GM13977 (cell line): ENCODE measurements around the gene MET.
"Not testable (repeated sequence)": the region's sequence is repeated elsewhere in the genome, so short reads cannot be mapped to it uniquely, and the experiment has no call there.

Experiments used
- DNase-seq: peaks from one replicate; pipeline ENCODE4 v3.0.0; 2012; ENCODE audit warnings: low spot score
- CTCF ChIP-seq: IDR thresholded peaks from 2 replicates; pipeline ENCODE4 v1.5.1; 2012; ENCODE audit warnings: mild to moderate bottlenecking, control low read depth; ENCODE audit not compliant: insufficient read depth; ENCODE audit errors: extremely low read depth, missing control alignments
- in situ Hi-C: fragments of 300-500 bp; cut with MboI; formaldehyde crosslinking; loops from one replicate; pipeline ENCODE4 v1.12.0; 2022; ENCODE audit warnings: low sequenced_read_pairs, low pct_unique_long_range_greater_than_20kb, mixed read lengths, inconsistent platforms; ENCODE audit not compliant: unreplicated experiment

The MET gene

GRCh38 chr7:116741625-116742316 is 69.8 kb downstream of the MET start:
- TF ChIP-seq CTCF = no peak
- in situ Hi-C loops = no loop called here
- DNase-seq = no peak

- no peak for DNase-seq
- in situ Hi-C loops = no loop called here
- TF ChIP-seq CTCF = no peak
These were observed 70.6 kb downstream of the MET start for GRCh38 chr7:116742641-116743040.

GRCh38 chr7:116743835-116744234 is 71.8 kb downstream of the MET start:
- DNase-seq, in situ Hi-C loops: not testable (repeated sequence)

GRCh38 chr7:116746388-116746787 is 74.4 kb downstream of the MET start:
- DNase-seq = not testable (repeated sequence)

GRCh38 chr7:116751070-116751469 is 79.1 kb downstream of the MET start:
- DNase-seq, in situ Hi-C loops: not testable (repeated sequence)

More at GRCh38 chr7:116746388-116746787, 74.4 kb downstream of the MET start:
- in situ Hi-C loops = not testable (repeated sequence)

GRCh38 chr7:116752305-116753074 is 80.5 kb downstream of the MET start:
- in situ Hi-C loops = no loop called here
- TF ChIP-seq CTCF = no peak
- no peak for DNase-seq

GRCh38 chr7:116753130-116753529 is 81.1 kb downstream of the MET start:
- no peak for DNase-seq
- no peak for TF ChIP-seq CTCF
- in situ Hi-C loops = no loop called here

- in situ Hi-C loops = no loop called here
- no peak for TF ChIP-seq CTCF
- DNase-seq = no peak
These were observed 82.2 kb downstream of the MET start for GRCh38 chr7:116754186-116754585.
